Bladder microvascular endothelial cell (primary cell): ENCODE results near the gene KLHL40. TPM values are rescaled to one million over a fixed set of nuclear protein-coding genes. Genes with fewer than 3 reads are reported as not detected.

Experiments
- total RNA-seq: library from RNA; depleted of rRNA; stranded (reverse); fragments of >200 nt; gene quantifications from 2 replicates; pipeline ENCODE4 v1.2.3, GENCODE V29; 2014

Gene KLHL40
- total RNA-seq: not detected in 2 replicates

GRCh38 chr3:42685363-42685881 is at the start of gene KLHL40:
Gene KLHL40 (plus strand): TSS chr3:42685537. CDS start chr3:42685619, 82 bp downstream.

GRCh38 chr3:42653560-42654330 is 31.6 kb upstream of the KLHL40 start, which contains the start of gene ZBTB47:
Gene ZBTB47 (plus strand): TSS chr3:42653697. CDS start chr3:42658356, 4,659 bp downstream.

GRCh38 chr3:42702066-42702951 is 17.0 kb downstream of the KLHL40 start, which contains the start of gene HHATL:
Gene HHATL (minus strand): TSS chr3:42702798. CDS start chr3:42700826, 1,972 bp downstream.

Other genes starting within 250 kb of the KLHL40 start
- gene VIPR1, start 182.9 kb upstream of the KLHL40 start, total RNA-seq: 0.25 TPM in 1 of 2 replicates, not detected in the other
- 49.9 and 81.4 TPM in 2 replicates for gene SEC22C, start 103.6 kb upstream of the KLHL40 start, total RNA-seq
- 17.1 and 20.7 TPM in 2 replicates for gene SS18L2, start 94.7 kb upstream of the KLHL40 start, total RNA-seq
- gene NKTR, start 84.9 kb upstream of the KLHL40 start, total RNA-seq: 41.6 and 81.3 TPM in 2 replicates
- gene ZBTB47, start 31.8 kb upstream of the KLHL40 start, total RNA-seq: 10.5 and 15.3 TPM in 2 replicates
- gene HHATL, start 17.3 kb downstream of the KLHL40 start, total RNA-seq: not detected in 2 replicates
- 0.57 TPM in 1 of 2 replicates, not detected in the other for gene CCDC13, start 87.7 kb downstream of the KLHL40 start, total RNA-seq
- 79.0 and 99.9 TPM in 2 replicates for gene HIGD1A, start 119.0 kb downstream of the KLHL40 start, total RNA-seq
- gene ACKR2, start 123.9 kb downstream of the KLHL40 start, total RNA-seq: 0.16 and 6.9 TPM in 2 replicates
- gene CYP8B1, start 190.3 kb downstream of the KLHL40 start, total RNA-seq: not detected in 2 replicates
- 0.81 and 3.3 TPM in 2 replicates for gene ZNF662, start 220.6 kb downstream of the KLHL40 start, total RNA-seq